SK-N-MC (cell line): ENCODE results near the gene SEC24D.

ENCODE experiments used
- DNase-seq: peaks from one replicate; pipeline ENCODE4 v3.0.0-alpha.2; 2011; ENCODE audit warnings: low read depth, low spot score
- H3K27ac ChIP-seq: fragments of 200-600 bp; sonication (generic); 2 replicates; pipeline ENCODE4 v1.5.1; 2016; ENCODE audit warnings: mixed run types
- H3K36me3 ChIP-seq: fragments of 200-600 bp; sonication (generic); 2 replicates; pipeline ENCODE4 v1.6.1; 2017; ENCODE audit warnings: antibody characterized with exemption, low read length, mixed read lengths; ENCODE audit not compliant: insufficient read depth
- H3K4me3 ChIP-seq: fragments of 200-600 bp; sonication (generic); 2 replicates; pipeline ENCODE4 v1.5.1; 2016
- H3K9ac ChIP-seq: fragments of 200-600 bp; sonication (generic); 2 replicates; pipeline ENCODE4 v1.8.0; 2017; ENCODE audit warnings: mixed run types, mixed read lengths; ENCODE audit not compliant: insufficient read length
- H3K9me3 ChIP-seq: fragments of 200-600 bp; sonication (generic); 2 replicates; pipeline ENCODE4 v1.6.1; 2017; ENCODE audit warnings: low read depth, mild to moderate bottlenecking, antibody characterized with exemption, low read length, moderate library complexity, mixed read lengths
- EZH2 ChIP-seq: fragments of 200-600 bp; sonication (generic); IDR thresholded peaks from one replicate; pipeline ENCODE4 v1.6.1; 2017; ENCODE audit warnings: antibody characterized with exemption
- FOXP2 ChIP-seq: optimal IDR thresholded peaks from 2 replicates; pipeline ENCODE3; 2011; ENCODE audit warnings: mild to moderate bottlenecking, moderate library complexity; ENCODE audit not compliant: insufficient read depth; ENCODE audit errors: extremely low read length, control extremely low read depth
- POLR2AphosphoS5 ChIP-seq: IDR thresholded peaks from 2 replicates; pipeline ENCODE4 v1.6.1; 2012; ENCODE audit warnings: mild to moderate bottlenecking, low read depth, low read length, borderline replicate concordance

SEC24D gene

GRCh38 chr4:118751629-118752323 is 84.2 kb downstream of the SEC24D start:
- no peak overlapping the region for H3K27ac ChIP-seq
- no peaks in the 10 kb centered on the region for H3K9me3 ChIP-seq
- H3K4me3 ChIP-seq, result no peak overlapping the region
- TF ChIP-seq EZH2 (no peak), FOXP2 (no peak), POLR2AphosphoS5 (no peak)
- DNase-seq, result no peak
- no peak overlapping the region for H3K9ac ChIP-seq
- peaks cover 9% of the 10 kb centered on the region; the same call in 1 of the 2 replicates for H3K36me3 ChIP-seq

DNA sequence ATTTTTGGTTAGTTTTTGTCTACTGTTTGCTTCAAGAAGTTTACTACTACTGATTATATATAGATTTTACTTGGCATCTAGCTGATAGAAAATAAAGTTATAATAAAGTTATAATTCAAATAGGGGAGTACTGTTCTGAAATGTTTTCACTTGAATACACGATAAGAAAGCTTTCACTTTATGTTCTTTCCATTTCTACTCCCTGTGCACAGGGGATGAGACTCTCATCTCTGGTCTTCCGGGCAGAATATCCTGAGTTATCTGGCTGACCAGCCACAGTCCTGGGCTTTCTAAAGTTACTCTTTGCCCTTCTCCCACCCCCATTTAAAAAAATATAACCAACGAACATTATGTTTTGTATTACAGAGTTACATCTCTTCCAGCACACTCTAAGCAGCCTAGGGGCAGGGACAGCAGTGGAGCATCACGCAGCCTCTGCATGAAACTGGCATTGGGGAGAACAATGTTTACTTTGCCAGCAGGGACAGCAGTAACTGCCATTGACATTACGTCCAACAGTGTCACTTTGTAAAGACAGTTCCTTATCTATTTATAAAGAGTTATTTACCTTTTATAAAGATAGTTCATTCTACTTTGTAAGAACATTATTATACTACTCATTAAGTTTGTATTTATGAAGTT is 86.5 kb downstream of the SEC24D start:
- DNase-seq, result no peak
- H3K9me3 ChIP-seq, result no peaks in the 10 kb centered on the region
- no peak overlapping the region for H3K27ac ChIP-seq
- no peak overlapping the region for H3K4me3 ChIP-seq
- TF ChIP-seq EZH2, result no peak
- no peak for TF ChIP-seq FOXP2
- TF ChIP-seq POLR2AphosphoS5, result no peak
- H3K36me3 ChIP-seq, result peaks cover 9% of the 10 kb centered on the region; the same call in 1 of the 2 replicates
- H3K9ac ChIP-seq, result no peak overlapping the region

- Histone ChIP-seq H3K9ac (no peak overlapping the region), H3K27ac (no peak overlapping the region), H3K9me3 (no peaks in the 10 kb centered on the region), H3K36me3 (peaks cover 4% of the 10 kb centered on the region; the same call in 1 of the 2 replicates), H3K4me3 (no peak overlapping the region)
- DNase-seq, result no peak
- TF ChIP-seq EZH2, result no peak
Observed at GRCh38 chr4:118746251-118746919, 89.5 kb downstream of the SEC24D start.

GRCh38 chr4:118745357-118745756 is 90.6 kb downstream of the SEC24D start:
- Histone ChIP-seq H3K9ac (no peak overlapping the region), H3K9me3 (no peaks in the 10 kb centered on the region), H3K36me3 (peaks cover 6% of the 10 kb centered on the region; the same call in 1 of the 2 replicates), H3K4me3 (no peak overlapping the region), H3K27ac (no peak overlapping the region)
- no peak for DNase-seq
- TF ChIP-seq FOXP2 (no peak), EZH2 (no peak), POLR2AphosphoS5 (no peak)

DNA sequence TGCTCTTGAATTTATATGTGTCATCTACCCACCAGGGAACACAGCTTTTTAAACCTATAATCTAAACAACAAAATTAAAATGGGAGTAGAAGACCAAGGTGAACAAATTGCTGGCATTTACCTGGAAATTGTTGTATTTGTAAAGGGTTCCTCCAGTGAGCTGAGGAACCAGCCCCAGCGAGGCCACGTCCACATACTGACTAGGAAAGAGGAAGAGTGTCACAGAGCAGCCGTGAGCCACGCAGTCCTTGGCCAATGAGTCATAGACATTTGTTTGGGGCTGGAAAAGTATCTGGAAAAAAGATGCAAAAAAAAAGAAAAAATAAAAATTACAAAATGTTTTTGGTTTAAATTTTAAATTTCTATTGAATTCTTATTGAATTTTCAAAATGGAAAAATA is 92.1 kb downstream of the SEC24D start:
- peaks cover 12% of the 10 kb centered on the region; the same call in 1 of the 2 replicates for H3K36me3 ChIP-seq
- TF ChIP-seq EZH2, result no peak
- no peak for TF ChIP-seq FOXP2
- no peak for TF ChIP-seq POLR2AphosphoS5
- H3K4me3 ChIP-seq, result no peak overlapping the region
- H3K27ac ChIP-seq, result no peak overlapping the region
- no peaks in the 10 kb centered on the region for H3K9me3 ChIP-seq
- H3K9ac ChIP-seq, result no peak overlapping the region
- no peak for DNase-seq

- H3K4me3 ChIP-seq, result no peak overlapping the region
- no peak for TF ChIP-seq EZH2
- TF ChIP-seq POLR2AphosphoS5, result no peak
- TF ChIP-seq FOXP2, result no peak
- H3K36me3 ChIP-seq, result peaks cover 17% of the 10 kb centered on the region; the same call in 1 of the 2 replicates
- DNase-seq, result no peak
- H3K9me3 ChIP-seq, result no peaks in the 10 kb centered on the region
- no peak overlapping the region for H3K9ac ChIP-seq
- no peak overlapping the region for H3K27ac ChIP-seq
Observed at GRCh38 chr4:118742050-118742449, 93.9 kb downstream of the SEC24D start.

- Histone ChIP-seq H3K27ac (no peak overlapping the region), H3K4me3 (no peak overlapping the region), H3K36me3 (peaks cover 17% of the 10 kb centered on the region; the same call in 1 of the 2 replicates), H3K9ac (no peak overlapping the region), H3K9me3 (no peaks in the 10 kb centered on the region)
- no peak for DNase-seq
- no peak for TF ChIP-seq FOXP2
- TF ChIP-seq POLR2AphosphoS5, result no peak
- no peak for TF ChIP-seq EZH2
Observed at GRCh38 chr4:118741301-118741855, 94.5 kb downstream of the SEC24D start.

- DNase-seq, result no peak
- peaks cover 17% of the 10 kb centered on the region; the same call in 1 of the 2 replicates for H3K36me3 ChIP-seq
- no peak overlapping the region for H3K4me3 ChIP-seq
- no peak overlapping the region for H3K27ac ChIP-seq
- H3K9me3 ChIP-seq, result no peaks in the 10 kb centered on the region
- H3K9ac ChIP-seq, result no peak overlapping the region
- TF ChIP-seq POLR2AphosphoS5, result no peak
- no peak for TF ChIP-seq EZH2
- no peak for TF ChIP-seq FOXP2
Observed at GRCh38 chr4:118740869-118741268, 95.1 kb downstream of the SEC24D start.
